Embryonic facial prominence (tissue), 1 donor: ENCODE measurements around the gene NR2F2.

Source experiments
- DNase-seq: peaks from one replicate; pipeline ENCODE4 v3.0.0-alpha.2; 2016; ENCODE audit errors: extremely low spot score

The NR2F2 gene

GRCh38 chr15:96316953-96317629 is 13.4 kb upstream of the NR2F2 start:
- no peak for DNase-seq

- no peak for DNase-seq
Observed at GRCh38 chr15:96320107-96320506, 10.4 kb upstream of the NR2F2 start.

- no peak for DNase-seq
Observed at GRCh38 chr15:96320703-96321638, 9.5 kb upstream of the NR2F2 start.

- DNase-seq: no peak
Observed at GRCh38 chr15:96321639-96322535, 8.6 kb upstream of the NR2F2 start.

GRCh38 chr15:96322536-96323318 is 7.8 kb upstream of the NR2F2 start:
- DNase-seq: no peak

- no peak for DNase-seq
Observed at GRCh38 chr15:96323319-96324145, 7.0 kb upstream of the NR2F2 start.

GRCh38 chr15:96324192-96324895 is 6.2 kb upstream of the NR2F2 start:
- no peak for DNase-seq

- no peak for DNase-seq
Observed at GRCh38 chr15:96324940-96325540, 5.5 kb upstream of the NR2F2 start.

- DNase-seq: no peak
Observed at GRCh38 chr15:96325541-96326327, 4.8 kb upstream of the NR2F2 start.

- no peak for DNase-seq
Observed at GRCh38 chr15:96326328-96327154, 4.0 kb upstream of the NR2F2 start.

- peak; percentile 88 for DNase-seq
Observed at GRCh38 chr15:96327155-96327741, 3.3 kb upstream of the NR2F2 start.

GRCh38 chr15:96328181-96328876 is 2.2 kb upstream of the NR2F2 start:
- DNase-seq: no peak

- no peak for DNase-seq
Observed at GRCh38 chr15:96328877-96329195, 1.7 kb upstream of the NR2F2 start.

GRCh38 chr15:96329403-96329981 is 1.0 kb upstream of the NR2F2 start:
- DNase-seq: no peak

GRCh38 chr15:96330064-96330449 is 443 bp upstream of the NR2F2 start:
- no peak for DNase-seq
